Right cardiac atrium (tissue), 5 donors: ENCODE data around the gene QSOX2. TPM values are rescaled to one million over a fixed set of nuclear protein-coding genes. Genes with fewer than 3 reads are reported as not detected.

ENCODE experiments used
- ATAC-seq, 2 donors: fragments of 200-7000 bp; cut with Tn5 transposase; one replicate each; pipeline versions ENCODE4 v1.8.0 to v1.9.1; 2020; ENCODE audit warnings: moderate library complexity in 2 of 2, mild to moderate bottlenecking in 1 of 2
- DNase-seq, 3 donors: peaks; one replicate each; pipeline ENCODE4 v3.0.0-alpha.2; 2020
- H3K27ac ChIP-seq: one replicate; pipeline ENCODE4 v1.5.1; 2013; ENCODE audit warnings: mild to moderate bottlenecking, low read length, control low read depth, moderate library complexity
- H3K27me3 ChIP-seq: one replicate; pipeline ENCODE4 v1.6.1; 2013; ENCODE audit not compliant: control insufficient read depth, insufficient read depth
- H3K4me1 ChIP-seq: one replicate; pipeline ENCODE4 v1.6.1; 2013; ENCODE audit warnings: low read length; ENCODE audit not compliant: control insufficient read depth, insufficient read depth
- H3K4me3 ChIP-seq: one replicate; pipeline ENCODE4 v1.5.1; 2013; ENCODE audit warnings: low read length, control low read depth
- H3K9me3 ChIP-seq: one replicate; pipeline ENCODE4 v1.6.1; 2013; ENCODE audit warnings: low read length; ENCODE audit not compliant: control insufficient read depth
- WGBS: extraction: QIAGEN DNeasy Blood & Tissue Kit; methylation state at CpG from one replicate; pipeline ENCODE4 v1.1.7; 2013; 5-methylcytosine and 5-hydroxymethylcytosine counted together
- intact Hi-C, 4 donors: fragments of 100-400 bp; cut with DNase I; formaldehyde crosslinking; loops; one replicate each; pipeline versions ENCODE4 v1.11.0 to v1.14.0; 2022 to 2023
- polyA plus RNA-seq: library from polyadenylated mRNA; stranded (reverse); fragments of 200-250 nt; gene quantifications from one replicate; pipeline ENCODE4 v1.2.3, GENCODE V29; 2013
- total RNA-seq, 4 donors: library from RNA; stranded (reverse); fragmentation: NEBNext Ultra II Directional; extraction: Animal tissue kit (Norgen Biotek cat#: 25700); gene quantifications; one replicate each; pipeline ENCODE4 v1.2.1, GENCODE V29; 2021
- donor health status: healthy with polysubstance abuse.
- donor health status: DM: no; HTN: yes; CAD: no.
- donor health status: DM: no; HTN: no; CAD: no.
- donor health status: DM: no; HTN: yes; CAD: no; lungs with severe emphysema.
- donor health status: DM: yes; HTN: yes; CAD: no.

The QSOX2 gene
- total and polyA plus RNA-seq, 5 donors, result 4.5 to 9.0 (median 6.8) TPM

- no peak overlapping the region for H3K27ac ChIP-seq
- no peaks in the 10 kb centered on the region for H3K27me3 ChIP-seq
- intact Hi-C loops, result no loop called here
- ATAC-seq, result no peak
- H3K4me1 ChIP-seq, result no peaks in the 10 kb centered on the region
- peak in 1 of 3 donors; percentile 7 for DNase-seq
- no peak overlapping the region for H3K4me3 ChIP-seq
- no peaks in the 10 kb centered on the region for H3K9me3 ChIP-seq
- 75% methylated on average over 15 of the region's 15 CpGs for whole genome bisulfite sequencing
Measured at GRCh38 chr9:136233411-136233810, 12.2 kb downstream of the QSOX2 start.

- no peaks in the 10 kb centered on the region for H3K27me3 ChIP-seq
- no peaks in the 10 kb centered on the region for H3K9me3 ChIP-seq
- no peaks in the 10 kb centered on the region for H3K4me1 ChIP-seq
- DNase-seq, result peak in 1 of 3 donors; percentile 3
- intact Hi-C loops, result no loop called here
- ATAC-seq, result no peak
- 81% methylated on average over 10 of the region's 10 CpGs for WGBS
- H3K4me3 ChIP-seq, result no peak overlapping the region
- no peak overlapping the region for H3K27ac ChIP-seq
Measured at GRCh38 chr9:136232969-136233368, 12.6 kb downstream of the QSOX2 start.

GRCh38 chr9:136231478-136232297 lies 13.9 kb downstream of the QSOX2 start:
- Histone ChIP-seq H3K4me1 (no peaks in the 10 kb centered on the region), H3K9me3 (no peaks in the 10 kb centered on the region), H3K4me3 (no peak overlapping the region), H3K27me3 (no peaks in the 10 kb centered on the region), H3K27ac (no peak overlapping the region)
- ATAC-seq, result peak in 1 of 2 donors; percentile 36
- peak in 1 of 3 donors; percentile 43 for DNase-seq
- WGBS, result 69% methylated on average over 31 of the region's 31 CpGs
- intact Hi-C loops, result no loop called here

GRCh38 chr9:136230773-136231172 lies 14.8 kb downstream of the QSOX2 start:
- WGBS, result 92% methylated on average over 9 of the region's 9 CpGs
- H3K27me3 ChIP-seq, result no peaks in the 10 kb centered on the region
- H3K4me3 ChIP-seq, result no peak overlapping the region
- intact Hi-C loops, result no loop called here
- H3K9me3 ChIP-seq, result no peaks in the 10 kb centered on the region
- ATAC-seq (no peak), DNase-seq (peak in 1 of 3 donors; percentile 9)
- H3K4me1 ChIP-seq, result no peaks in the 10 kb centered on the region
- H3K27ac ChIP-seq, result no peak overlapping the region

GRCh38 chr9:136230365-136230764 lies 15.2 kb downstream of the QSOX2 start:
- no peak overlapping the region for H3K4me3 ChIP-seq
- ATAC-seq, result no peak
- intact Hi-C loops, result no loop called here
- H3K27ac ChIP-seq, result no peak overlapping the region
- no peaks in the 10 kb centered on the region for H3K9me3 ChIP-seq
- DNase-seq, result peak in 1 of 3 donors; percentile 37
- no peaks in the 10 kb centered on the region for H3K27me3 ChIP-seq
- H3K4me1 ChIP-seq, result no peaks in the 10 kb centered on the region
- 90% methylated on average over 10 of the region's 10 CpGs for WGBS

- Histone ChIP-seq H3K4me3 (no peak overlapping the region), H3K4me1 (no peaks in the 10 kb centered on the region), H3K27me3 (no peaks in the 10 kb centered on the region), H3K9me3 (no peaks in the 10 kb centered on the region), H3K27ac (no peak overlapping the region)
- ATAC-seq (no peak), DNase-seq (peak in 1 of 3 donors; percentile 50)
- 83% methylated on average over 33 of the region's 33 CpGs for WGBS
- intact Hi-C loops, result no loop called here
Measured at GRCh38 chr9:136229096-136230065, 16.2 kb downstream of the QSOX2 start.

GRCh38 chr9:136228107-136228875 lies 17.3 kb downstream of the QSOX2 start:
- ATAC-seq (no peak), DNase-seq (peak in 1 of 3 donors; percentile 46)
- H3K4me1 ChIP-seq, result no peaks in the 10 kb centered on the region
- no peak overlapping the region for H3K4me3 ChIP-seq
- no peaks in the 10 kb centered on the region for H3K9me3 ChIP-seq
- intact Hi-C loops, result no loop called here
- H3K27ac ChIP-seq, result no peak overlapping the region
- WGBS, result 81% methylated on average over 18 of the region's 18 CpGs
- no peaks in the 10 kb centered on the region for H3K27me3 ChIP-seq

- ATAC-seq (no peak), DNase-seq (peak in 1 of 3 donors; percentile 10)
- no peak overlapping the region for H3K4me3 ChIP-seq
- no peaks in the 10 kb centered on the region for H3K4me1 ChIP-seq
- H3K9me3 ChIP-seq, result no peaks in the 10 kb centered on the region
- intact Hi-C loops, result no loop called here
- no peaks in the 10 kb centered on the region for H3K27me3 ChIP-seq
- H3K27ac ChIP-seq, result no peak overlapping the region
- 91% methylated on average over 30 of the region's 30 CpGs for WGBS
Measured at GRCh38 chr9:136226680-136227407, 18.8 kb downstream of the QSOX2 start.

- ATAC-seq, result peak; percentile 53 to 72
- H3K9me3 ChIP-seq, result no peaks in the 10 kb centered on the region
- WGBS, result 77% methylated on average over 30 of the region's 30 CpGs
- H3K4me1 ChIP-seq, result no peaks in the 10 kb centered on the region
- H3K27ac ChIP-seq, result no peak overlapping the region
- peak; percentile 50 to 80 (median 76) for DNase-seq
- H3K27me3 ChIP-seq, result no peaks in the 10 kb centered on the region
- intact Hi-C loops, result no loop called here
- H3K4me3 ChIP-seq, result no peak overlapping the region
Measured at GRCh38 chr9:136225748-136226679, 19.6 kb downstream of the QSOX2 start.
